Neuronal stem cell (in vitro differentiated cells): ENCODE measurements around the gene HPCAL1.

Experiments used
- DNase-seq: peaks from one replicate; pipeline ENCODE4 v3.0.0-alpha.2; 2013; ENCODE audit warnings: low spot score
- H2AFZ ChIP-seq: one replicate; pipeline ENCODE4 v1.6.1; 2013; ENCODE audit warnings: mild to moderate bottlenecking, low read length, inconsistent platforms
- H2AK5ac ChIP-seq: 2 replicates; pipeline ENCODE4 v1.6.1; 2013; ENCODE audit warnings: low read depth, mild to moderate bottlenecking, inconsistent platforms, low read length, moderate library complexity, mixed read lengths
- H2BK120ac ChIP-seq: 2 replicates; pipeline ENCODE4 v1.6.1; 2013; ENCODE audit warnings: low read depth, mild to moderate bottlenecking, inconsistent platforms, low read length, moderate library complexity, mixed read lengths
- H2BK12ac ChIP-seq: one replicate; pipeline ENCODE4 v1.6.1; 2013; ENCODE audit warnings: low read length, inconsistent platforms
- H2BK15ac ChIP-seq: 2 replicates; pipeline ENCODE4 v1.6.1; 2013; ENCODE audit warnings: mild to moderate bottlenecking, low read length, inconsistent platforms, mixed read lengths
- H2BK5ac ChIP-seq: one replicate; pipeline ENCODE4 v1.6.1; 2013; ENCODE audit warnings: inconsistent platforms, mild to moderate bottlenecking, low read length, moderate library complexity
- H3K14ac ChIP-seq: one replicate; pipeline ENCODE4 v1.6.1; 2013; ENCODE audit warnings: low read length, inconsistent platforms
- H3K18ac ChIP-seq: 2 replicates; pipeline ENCODE4 v1.6.1; 2013; ENCODE audit warnings: low read length, inconsistent platforms
- H3K23ac ChIP-seq: 2 replicates; pipeline ENCODE4 v1.6.1; 2013; ENCODE audit warnings: low read depth, mild to moderate bottlenecking, mixed read lengths, low read length, inconsistent platforms; ENCODE audit not compliant: poor library complexity
- H3K27ac ChIP-seq: replicated peaks from 3 replicates; pipeline ENCODE4 v1.5.1; 2013; ENCODE audit warnings: low read length, inconsistent platforms
- H3K27me3 ChIP-seq, 3 experiments: 2 replicates each; pipeline ENCODE4 v1.6.1; 2013; ENCODE audit warnings: low read length in 3 of 3, mild to moderate bottlenecking in 2 of 3, inconsistent platforms in 1 of 3, low read depth in 1 of 3, mixed read lengths in 1 of 3, moderate library complexity in 1 of 3; ENCODE audit not compliant: control insufficient read depth in 3 of 3, insufficient read depth in 3 of 3
- H3K36me3 ChIP-seq, 2 donors: replicated peaks in 1 of 2; 2 replicates each; pipeline ENCODE4 v1.6.1; 2013; ENCODE audit warnings: low read length in 2 of 2; ENCODE audit not compliant: control insufficient read depth in 2 of 2, insufficient read depth in 2 of 2
- H3K4ac ChIP-seq: 2 replicates; pipeline ENCODE4 v1.6.1; 2013; ENCODE audit warnings: inconsistent platforms, mild to moderate bottlenecking, low read length, moderate library complexity
- H3K4me1 ChIP-seq, 2 donors: 1 replicate in 1 of 2; 2 replicates in 1 of 2; pipeline ENCODE4 v1.6.1; 2013; ENCODE audit warnings: low read length in 2 of 2, low read depth in 1 of 2; ENCODE audit not compliant: control insufficient read depth in 2 of 2, insufficient read depth in 1 of 2
- H3K4me2 ChIP-seq: one replicate; pipeline ENCODE4 v1.6.1; 2013; ENCODE audit warnings: mild to moderate bottlenecking, low read length, inconsistent platforms; ENCODE audit not compliant: insufficient read depth, poor library complexity, severe bottlenecking
- H3K4me3 ChIP-seq, 2 donors: 2 replicates each; pipeline ENCODE4 v1.5.1; 2013; ENCODE audit warnings: low read length in 2 of 2, mild to moderate bottlenecking in 2 of 2, inconsistent platforms in 1 of 2, moderate library complexity in 1 of 2
- H3K79me1 ChIP-seq: one replicate; pipeline ENCODE4 v1.6.1; 2013; ENCODE audit warnings: low read depth, mild to moderate bottlenecking, inconsistent platforms, low read length, moderate library complexity
- H3K9ac ChIP-seq: one replicate; pipeline ENCODE4 v1.6.1; 2013; ENCODE audit warnings: mild to moderate bottlenecking, low read depth, low read length, inconsistent platforms; ENCODE audit not compliant: poor library complexity
- H3K9me3 ChIP-seq, 2 donors: replicated peaks in 1 of 2; 2 replicates each; pipeline versions ENCODE3 to v1.6.1; 2013; ENCODE audit warnings: low read length in 2 of 2, mild to moderate bottlenecking in 2 of 2, inconsistent platforms in 1 of 2, low read depth in 1 of 2, mixed read lengths in 1 of 2, moderate library complexity in 1 of 2; ENCODE audit not compliant: control insufficient read depth in 2 of 2, insufficient read depth in 1 of 2
- H4K8ac ChIP-seq: one replicate; pipeline ENCODE4 v1.6.1; 2013; ENCODE audit warnings: low read depth, mild to moderate bottlenecking, inconsistent platforms, low read length, moderate library complexity
- H4K91ac ChIP-seq: one replicate; pipeline ENCODE4 v1.6.1; 2013; ENCODE audit warnings: low read length, low read depth, mild to moderate bottlenecking, inconsistent platforms; ENCODE audit not compliant: poor library complexity
- WGBS, 2 donors: extraction: QIAGEN DNeasy Blood & Tissue Kit; methylation state at CpG; one replicate each; pipeline ENCODE4 v1.1.7; 2013; ENCODE audit warnings: missing lambda C conversion rate in 2 of 2, mixed read lengths in 1 of 2; ENCODE audit not compliant: insufficient read length in 2 of 2, insufficient replicate concordance in 1 of 2; ENCODE audit errors: extremely low coverage in 2 of 2; 5-methylcytosine and 5-hydroxymethylcytosine counted together

HPCAL1 gene

DNA sequence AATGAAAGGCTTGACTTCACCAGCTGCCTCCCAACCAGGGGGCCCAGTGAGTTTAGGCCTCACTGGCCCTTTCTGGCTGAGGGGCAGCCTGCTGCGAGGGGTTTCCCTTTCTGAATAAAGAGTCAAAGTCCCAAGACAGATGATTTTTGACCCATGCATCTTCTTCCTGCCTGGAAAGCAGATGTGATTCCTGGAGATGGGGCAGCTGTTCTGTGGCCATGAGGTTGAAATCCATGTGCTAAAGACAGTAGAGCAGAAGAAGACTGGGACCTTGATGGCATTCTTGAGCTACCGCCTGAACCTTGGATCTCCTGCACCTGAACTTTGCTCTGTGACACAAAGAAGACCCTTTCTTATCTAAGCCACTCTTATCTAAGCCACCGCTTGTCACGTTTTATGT is 19.8 kb downstream of the HPCAL1 start:
- H3K27ac ChIP-seq: no peak overlapping the region
- H3K79me1 ChIP-seq: no peaks in the 10 kb centered on the region
- no peak overlapping the region for H2BK15ac ChIP-seq
- no peak overlapping the region for H3K23ac ChIP-seq
- no peak overlapping the region for H3K4me3 ChIP-seq
- no peak overlapping the region for H3K4ac ChIP-seq
- peak overlapping the region; percentile 44 for H2BK5ac ChIP-seq
- H2BK120ac ChIP-seq: no peak overlapping the region
- H3K27me3 ChIP-seq: no peaks in the 10 kb centered on the region
- no peak overlapping the region for H2AFZ ChIP-seq
- H3K14ac ChIP-seq: no peak overlapping the region
- H3K36me3 ChIP-seq: no peaks in the 10 kb centered on the region
- H3K4me1 ChIP-seq: peaks cover 9 to 11% of the 10 kb centered on the region in 2 donors
- WGBS, 2 donors: no CpG with 5 or more reads among the region's 4 CpGs
- no peak overlapping the region for H3K18ac ChIP-seq
- no peak for DNase-seq
- no peak overlapping the region for H3K4me2 ChIP-seq
- H4K91ac ChIP-seq: no peak overlapping the region
- H2BK12ac ChIP-seq: no peak overlapping the region
- no peak overlapping the region for H4K8ac ChIP-seq
- no peak overlapping the region for H3K9ac ChIP-seq
- H3K9me3 ChIP-seq: peaks cover 7 to 25% of the 10 kb centered on the region in 2 donors
- H2AK5ac ChIP-seq: no peak overlapping the region

DNA sequence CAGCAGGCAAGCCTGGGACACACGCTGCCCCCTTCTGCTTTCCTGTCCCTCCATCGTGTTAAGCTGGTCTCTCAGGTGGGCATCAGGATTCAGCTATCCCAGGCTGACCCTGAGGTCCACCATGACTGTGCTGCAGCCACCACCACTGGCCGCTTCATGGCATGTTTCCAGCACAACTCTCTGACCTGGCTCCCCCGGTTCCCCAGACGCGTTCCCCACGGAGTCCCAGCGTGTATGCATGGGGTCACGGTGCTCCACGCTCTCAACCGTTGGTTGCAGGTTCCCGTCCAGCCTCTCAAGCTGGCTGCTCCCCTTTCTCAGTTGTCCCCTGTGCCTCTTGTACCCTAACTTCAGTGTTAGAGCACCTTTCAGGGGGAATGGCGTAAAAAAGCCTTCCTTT is 20.3 kb downstream of the HPCAL1 start:
- WGBS, 2 donors: no CpG with 5 or more reads among the region's 13 CpGs
- no peak overlapping the region for H3K27ac ChIP-seq
- DNase-seq: no peak

DNA sequence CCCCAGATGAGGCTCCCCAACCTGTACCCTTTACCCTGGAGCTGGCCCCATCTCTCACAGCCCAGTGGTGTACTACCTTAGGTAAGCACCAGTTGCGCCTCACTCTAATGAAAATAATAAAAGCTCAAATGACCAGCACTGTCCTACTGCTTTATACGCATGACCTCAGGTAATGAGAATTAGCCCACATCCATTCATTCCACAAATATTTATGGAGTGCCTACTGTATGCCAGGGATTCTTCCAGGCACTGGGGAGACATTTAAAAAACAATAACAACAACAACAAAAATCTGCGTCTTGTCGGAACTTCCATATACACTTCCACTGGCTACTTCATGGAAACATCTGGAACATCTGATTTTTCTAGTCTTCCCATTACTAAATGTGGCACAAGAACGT is 20.8 kb downstream of the HPCAL1 start:
- no peak overlapping the region for H3K14ac ChIP-seq
- peaks cover 9 to 11% of the 10 kb centered on the region in 2 donors for H3K4me1 ChIP-seq
- peak overlapping the region; percentile 82 for H2BK15ac ChIP-seq
- H3K4ac ChIP-seq: no peak overlapping the region
- no peak overlapping the region for H3K27ac ChIP-seq
- no peak overlapping the region for H2BK5ac ChIP-seq
- H3K4me3 ChIP-seq: no peak overlapping the region
- no peaks in the 10 kb centered on the region for H3K27me3 ChIP-seq
- no CpG with 5 or more reads among the region's 5 CpGs for WGBS, 2 donors
- no peak overlapping the region for H3K9ac ChIP-seq
- peaks cover 7 to 25% of the 10 kb centered on the region in 2 donors for H3K9me3 ChIP-seq
- no peak overlapping the region for H4K8ac ChIP-seq
- H3K36me3 ChIP-seq: no peaks in the 10 kb centered on the region
- no peaks in the 10 kb centered on the region for H3K79me1 ChIP-seq
- no peak overlapping the region for H2AFZ ChIP-seq
- no peak overlapping the region for H4K91ac ChIP-seq
- H2BK12ac ChIP-seq: peak overlapping the region; percentile 33
- H3K23ac ChIP-seq: no peak overlapping the region
- H3K4me2 ChIP-seq: no peak overlapping the region
- no peak overlapping the region for H2BK120ac ChIP-seq
- H2AK5ac ChIP-seq: peak overlapping the region; percentile 65
- H3K18ac ChIP-seq: peak overlapping the region; percentile 50
- DNase-seq: no peak

More for the DNA sequence above, 20.3 kb downstream of the HPCAL1 start:
- Histone ChIP-seq H2BK12ac (peak overlapping the region; percentile 33), H3K4me2 (no peak overlapping the region), H3K4me1 (peaks cover 9 to 11% of the 10 kb centered on the region in 2 donors), H4K91ac (no peak overlapping the region), H2BK120ac (no peak overlapping the region), H3K27me3 (no peaks in the 10 kb centered on the region), H3K79me1 (no peaks in the 10 kb centered on the region), H2AFZ (no peak overlapping the region), H3K4ac (peak overlapping the region; percentile 13), H2BK5ac (peak overlapping the region; percentile 44), H3K23ac (no peak overlapping the region), H2AK5ac (peak overlapping the region; percentile 65), H3K9ac (no peak overlapping the region), H3K4me3 (no peak overlapping the region), H3K36me3 (no peaks in the 10 kb centered on the region), H3K14ac (no peak overlapping the region), H3K9me3 (peaks cover 7 to 25% of the 10 kb centered on the region in 2 donors), H2BK15ac (peak overlapping the region; percentile 82), H3K18ac (peak overlapping the region; percentile 50), H4K8ac (no peak overlapping the region)

DNA sequence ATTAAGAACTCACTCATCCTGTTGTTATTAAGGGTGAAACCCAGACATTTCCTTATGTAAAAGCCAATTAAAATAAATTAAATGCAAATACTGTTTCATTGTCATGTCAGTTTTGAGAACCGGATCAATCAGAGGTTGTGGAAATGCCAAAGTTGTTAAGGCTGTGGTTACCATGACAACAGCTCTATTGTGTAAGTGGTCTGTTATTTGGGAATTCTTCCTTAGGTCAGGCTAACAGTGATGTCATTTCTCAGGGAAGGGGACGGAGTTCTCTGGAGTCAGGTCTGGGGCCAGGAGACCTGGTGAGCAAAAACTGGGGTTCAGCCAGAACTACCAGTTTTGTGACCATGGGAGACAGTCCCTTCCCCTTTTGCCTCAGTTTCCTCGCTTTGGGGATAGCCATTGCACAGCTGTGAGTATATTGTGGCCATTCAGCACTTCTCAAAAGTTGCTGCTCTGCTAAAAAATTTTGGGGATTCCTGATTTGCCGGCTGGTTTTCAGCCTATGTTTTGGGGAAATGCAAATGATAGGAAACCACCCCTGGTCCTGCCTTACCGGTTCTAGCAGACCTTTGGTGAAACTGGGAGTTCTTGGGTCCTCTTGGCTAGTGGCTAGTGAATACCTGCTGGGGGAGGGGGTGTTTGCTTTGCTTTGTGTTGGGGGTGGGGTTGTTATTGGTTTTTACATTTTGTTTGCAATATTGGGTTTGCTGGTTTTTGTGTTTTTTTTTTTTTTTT is 21.6 kb downstream of the HPCAL1 start:
- Histone ChIP-seq H3K18ac (no peak overlapping the region), H2BK5ac (no peak overlapping the region), H3K23ac (no peak overlapping the region), H3K79me1 (no peaks in the 10 kb centered on the region), H3K4me1 (peaks cover 9 to 11% of the 10 kb centered on the region in 2 donors), H3K9me3 (peaks cover 7 to 25% of the 10 kb centered on the region in 2 donors), H4K91ac (no peak overlapping the region), H2BK12ac (no peak overlapping the region), H2BK15ac (no peak overlapping the region), H2BK120ac (no peak overlapping the region), H3K27ac (no peak overlapping the region), H3K27me3 (no peaks in the 10 kb centered on the region), H4K8ac (no peak overlapping the region), H3K9ac (no peak overlapping the region), H3K4me3 (no peak overlapping the region), H3K4ac (no peak overlapping the region), H2AK5ac (no peak overlapping the region), H2AFZ (no peak overlapping the region), H3K14ac (no peak overlapping the region), H3K36me3 (no peaks in the 10 kb centered on the region), H3K4me2 (peak overlapping the region; percentile 32)
- DNase-seq: peak; percentile 70
- no CpG with 5 or more reads among the region's 5 CpGs for WGBS, 2 donors
